Activated CD4-positive, CD25-positive, alpha-beta regulatory T cell treated with anti-CD3 and anti-CD28 coated beads, Interleukin-2, amount 50 U/mL, for 16 hours (primary cell): Measurements from ENCODE around the gene BICC1.

ENCODE experiments used
- DNase-seq: peaks from one replicate; pipeline ENCODE4 v3.0.0-alpha.2; 2020; ENCODE audit warnings: low read depth, low spot score

Gene BICC1

GRCh38 chr10:58515291-58515941 is 2.7 kb downstream of the BICC1 start:
- no peak for DNase-seq

DNA sequence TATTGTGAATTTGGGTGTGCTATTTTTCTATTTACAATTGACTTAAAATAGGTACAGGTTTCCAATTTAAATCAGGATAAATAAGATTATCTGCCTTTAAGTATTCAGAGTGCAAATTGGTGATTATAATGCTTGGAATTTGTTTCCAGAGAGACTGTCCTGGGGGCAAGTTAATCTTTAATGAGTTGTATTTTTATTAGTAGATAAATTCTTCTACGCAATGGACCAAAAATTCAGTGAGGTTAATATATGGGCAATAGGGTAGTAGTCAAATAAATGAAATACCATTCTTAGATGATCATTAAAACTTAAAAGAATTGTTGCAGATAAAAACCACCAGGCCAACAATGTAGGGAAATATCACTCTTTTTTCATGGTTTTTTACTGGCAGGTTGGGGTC is 3.4 kb downstream of the BICC1 start:
- no peak for DNase-seq

- DNase-seq = no peak
These were observed 4.0 kb downstream of the BICC1 start for GRCh38 chr10:58516671-58517070.

GRCh38 chr10:58517081-58517480 is 4.4 kb downstream of the BICC1 start:
- no peak for DNase-seq

- no peak for DNase-seq
These were observed 5.1 kb downstream of the BICC1 start for GRCh38 chr10:58517491-58518355.

GRCh38 chr10:58518775-58519174 is 6.1 kb downstream of the BICC1 start:
- no peak for DNase-seq

- DNase-seq = no peak
These were observed 16.5 kb downstream of the BICC1 start for GRCh38 chr10:58529077-58529728.

DNA sequence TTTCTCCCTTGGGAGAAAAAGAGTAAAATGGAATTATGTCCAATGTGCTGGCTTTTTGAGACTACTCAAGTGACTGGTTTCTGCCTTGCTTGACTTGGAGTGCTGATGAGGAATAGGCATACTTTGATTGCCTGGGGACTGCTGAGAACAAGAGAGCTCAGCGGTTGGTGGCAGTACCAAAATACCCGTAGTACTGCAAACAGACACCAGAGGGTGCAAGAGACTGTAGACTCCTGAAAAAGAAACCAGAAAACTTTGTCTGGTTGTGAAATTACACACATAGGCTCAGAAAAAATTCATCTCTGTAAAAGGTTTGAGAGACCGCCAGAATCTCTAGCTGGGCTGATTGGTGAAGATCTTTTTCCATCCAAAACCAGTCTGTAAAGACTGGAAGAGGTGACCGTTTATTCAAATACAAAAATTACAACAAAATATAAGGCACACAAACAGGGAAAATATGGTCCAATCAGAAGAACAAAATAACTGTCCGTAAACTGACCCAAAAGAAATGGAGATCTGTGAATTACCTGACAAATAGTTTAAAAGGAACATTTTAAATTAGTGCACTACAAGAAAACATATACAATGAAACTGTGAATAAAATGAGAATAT is 18.5 kb downstream of the BICC1 start:
- no peak for DNase-seq

DNA sequence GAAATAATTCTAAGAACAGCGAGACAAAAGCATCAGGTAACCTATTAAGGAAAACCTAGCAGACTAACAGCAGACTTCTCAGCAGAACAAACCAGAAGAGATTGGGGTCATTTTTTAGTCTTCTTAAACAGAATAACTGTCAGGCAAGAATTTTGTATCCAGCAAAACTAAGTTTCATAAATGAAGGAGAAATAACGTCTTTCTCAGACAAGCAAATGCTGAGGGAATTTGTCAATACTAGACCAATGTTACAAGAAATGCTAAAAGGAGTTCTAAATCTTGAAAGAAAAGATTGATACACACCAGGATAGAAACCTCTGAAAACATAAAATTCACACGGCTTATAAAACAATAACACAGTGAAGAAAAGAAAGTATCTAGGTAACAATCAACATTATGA is 22.6 kb downstream of the BICC1 start:
- no peak for DNase-seq

- DNase-seq = no peak
These were observed 30.5 kb downstream of the BICC1 start for GRCh38 chr10:58543141-58543540.

- no peak for DNase-seq
These were observed 31.5 kb downstream of the BICC1 start for GRCh38 chr10:58544135-58544534.

DNA sequence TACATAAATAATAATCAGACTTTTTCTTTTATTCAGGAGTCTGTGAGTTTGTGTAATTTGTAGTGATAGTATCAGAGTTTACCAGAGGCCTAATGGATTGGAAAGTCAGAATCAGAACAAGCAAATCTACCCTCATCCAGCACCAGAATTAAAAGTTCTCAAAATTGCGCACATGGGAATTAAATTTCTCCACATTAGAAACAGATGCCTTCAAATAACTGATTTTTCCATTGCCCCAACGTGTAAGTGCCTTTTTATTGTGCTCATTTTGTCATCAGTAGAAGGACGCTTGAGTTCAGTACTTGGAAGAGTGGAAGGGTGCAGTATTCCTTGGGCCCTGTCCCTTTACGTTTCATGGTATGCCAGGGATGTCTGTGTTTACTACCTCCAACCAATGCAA is 32.8 kb downstream of the BICC1 start:
- no peak for DNase-seq

GRCh38 chr10:58546137-58546536 is 33.5 kb downstream of the BICC1 start:
- no peak for DNase-seq

- no peak for DNase-seq
These were observed 34.2 kb downstream of the BICC1 start for GRCh38 chr10:58546722-58547445.

GRCh38 chr10:58547963-58548362 is 35.3 kb downstream of the BICC1 start:
- DNase-seq = no peak

DNA sequence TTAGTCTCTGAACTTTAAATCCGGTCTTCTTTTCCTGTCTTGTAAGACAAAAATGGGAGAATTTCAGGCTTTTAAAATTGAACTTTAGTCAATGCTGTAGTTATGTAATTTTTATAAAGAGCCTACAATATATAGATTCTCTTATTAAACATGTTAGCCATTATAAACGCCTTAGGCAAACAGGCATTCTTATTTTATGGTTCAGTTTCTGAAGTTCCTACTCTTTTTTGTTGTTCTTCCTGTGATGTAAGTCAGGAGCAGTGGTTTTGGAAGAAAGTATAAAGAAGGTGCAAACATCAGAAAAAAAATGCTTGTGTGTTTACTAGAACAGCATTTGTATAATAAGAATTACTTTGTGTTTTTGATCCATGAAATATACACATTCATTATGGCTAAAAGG is 41.6 kb downstream of the BICC1 start:
- DNase-seq = no peak

- DNase-seq = no peak
These were observed 42.7 kb downstream of the BICC1 start for GRCh38 chr10:58555170-58555929.

DNA sequence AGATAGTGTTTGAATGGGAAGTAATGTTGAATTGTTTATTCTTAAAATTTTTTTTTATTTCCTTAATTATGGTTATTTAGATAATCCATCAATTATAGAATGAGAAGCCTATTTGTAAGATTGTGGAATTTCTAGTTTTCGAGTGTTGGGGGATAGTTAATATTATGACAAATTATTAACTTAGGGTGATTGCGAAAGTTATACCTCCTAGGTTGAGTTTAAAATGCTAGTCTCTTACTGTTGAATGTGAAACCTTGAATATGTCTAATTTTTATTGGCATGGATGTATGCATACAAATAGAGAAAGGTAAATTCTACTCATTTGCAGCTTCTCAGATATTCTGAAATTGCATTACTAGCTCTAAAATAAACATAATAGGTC is 43.2 kb downstream of the BICC1 start:
- DNase-seq = no peak

DNA sequence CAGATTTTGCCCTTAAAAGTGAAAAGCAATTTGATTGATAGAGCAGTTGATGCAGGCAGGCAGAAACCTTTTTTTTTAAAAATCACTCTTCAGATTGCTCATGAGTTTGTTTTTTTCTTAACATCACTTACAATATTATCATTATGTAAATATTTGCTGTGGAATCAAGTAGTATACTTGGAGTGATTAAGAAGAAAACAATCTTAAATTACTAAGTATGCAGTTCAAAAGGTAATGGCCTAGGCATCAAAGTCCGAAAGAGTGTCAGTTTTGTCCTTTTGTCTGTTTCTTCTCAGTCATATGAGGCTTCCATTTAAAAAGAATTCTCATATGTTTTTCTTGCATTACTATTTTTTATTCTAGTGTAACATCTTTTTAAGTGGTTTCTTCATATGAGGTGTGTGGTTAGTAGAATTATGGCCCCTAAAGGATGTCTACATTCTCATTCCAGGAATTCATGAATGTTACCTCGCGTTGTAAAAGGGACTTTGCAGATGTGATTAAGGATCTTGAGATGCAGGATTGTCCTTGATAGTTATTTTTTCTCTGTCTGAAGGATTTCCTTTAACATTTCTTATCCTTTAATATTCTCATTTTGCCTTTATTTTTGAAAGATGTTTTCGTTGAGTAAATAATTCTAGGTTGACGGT is 44.0 kb downstream of the BICC1 start:
- no peak for DNase-seq

DNA sequence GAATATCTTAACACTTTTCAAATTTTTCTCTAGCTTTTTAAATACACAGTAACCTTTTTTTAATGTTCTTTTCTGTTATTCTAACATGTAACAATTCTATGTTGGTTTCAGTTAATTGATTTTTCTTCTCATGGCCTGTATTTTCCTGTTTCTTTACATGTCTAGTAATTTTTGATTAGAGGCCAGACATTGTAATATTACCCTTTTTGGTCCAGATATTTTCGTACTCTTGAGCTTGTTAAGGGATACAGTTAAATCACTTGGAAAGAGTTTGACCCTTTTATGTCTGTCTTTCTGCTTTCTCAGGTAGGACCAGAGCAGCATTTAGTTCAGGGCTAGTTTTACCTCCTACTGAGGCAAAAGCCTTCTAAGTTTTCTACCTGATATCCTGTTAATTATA is 45.0 kb downstream of the BICC1 start:
- no peak for DNase-seq
